Kasumi-1 (cell line): ENCODE measurements around the gene ADAMTS3.
A peak's percentile ranks its signal among the peaks of the same experiment; 100 is the strongest.

Experiments
- DNase-seq, 2 experiments: peaks; one replicate each; lab custom pipeline; 2025; lab: John Stamatoyannopoulos, UW

The ADAMTS3 gene

GRCh38 chr4:72568959-72569718 is at the start of gene ADAMTS3:
Gene ADAMTS3 (minus strand): TSS chr4:72569221. CDS start chr4:72568762, 459 bp downstream.
- peak; percentile 81 to 86 for DNase-seq

DNA sequence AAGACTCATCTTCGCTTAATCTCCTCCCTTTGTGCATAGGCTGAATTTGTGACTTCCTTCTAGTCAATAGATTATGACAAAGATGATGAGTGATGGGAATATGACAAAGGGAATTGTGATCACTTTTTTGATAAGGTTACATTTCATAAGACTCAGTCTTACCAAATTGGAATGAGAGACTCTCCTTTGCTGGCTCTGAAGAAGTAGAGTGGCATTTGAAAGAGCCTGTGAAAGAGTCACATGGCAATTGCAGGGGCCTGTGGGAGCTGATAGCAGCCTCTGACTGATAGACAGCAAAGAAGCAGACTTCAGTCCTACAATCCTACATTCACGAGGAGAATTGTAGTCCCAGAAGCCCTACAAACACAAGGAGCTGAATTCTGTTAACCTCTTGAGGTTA is 44.9 kb upstream of the ADAMTS3 start:
- no peak for DNase-seq

DNA sequence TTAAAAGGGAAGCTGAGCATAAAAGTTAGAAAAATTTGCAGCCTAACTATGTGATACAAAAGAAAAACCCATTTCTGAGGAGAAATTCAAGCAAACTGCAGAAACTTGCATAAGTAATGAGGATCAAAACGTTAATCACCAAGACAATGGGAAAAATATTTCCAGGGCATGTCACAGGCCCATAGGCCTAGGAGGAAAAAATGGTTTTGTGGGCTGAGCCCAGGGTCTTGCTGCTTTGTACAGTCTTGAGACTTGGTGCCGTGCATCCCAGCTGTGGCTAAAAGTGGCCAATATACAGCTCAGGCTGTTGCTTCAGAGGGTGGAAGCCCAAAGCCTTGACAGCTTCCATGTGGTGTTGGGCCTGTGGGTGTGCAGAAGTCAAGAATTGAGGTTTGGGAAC is 37.7 kb upstream of the ADAMTS3 start:
- no peak for DNase-seq

- no peak for DNase-seq
Measured at GRCh38 chr4:72604324-72604723, 35.3 kb upstream of the ADAMTS3 start.

DNA sequence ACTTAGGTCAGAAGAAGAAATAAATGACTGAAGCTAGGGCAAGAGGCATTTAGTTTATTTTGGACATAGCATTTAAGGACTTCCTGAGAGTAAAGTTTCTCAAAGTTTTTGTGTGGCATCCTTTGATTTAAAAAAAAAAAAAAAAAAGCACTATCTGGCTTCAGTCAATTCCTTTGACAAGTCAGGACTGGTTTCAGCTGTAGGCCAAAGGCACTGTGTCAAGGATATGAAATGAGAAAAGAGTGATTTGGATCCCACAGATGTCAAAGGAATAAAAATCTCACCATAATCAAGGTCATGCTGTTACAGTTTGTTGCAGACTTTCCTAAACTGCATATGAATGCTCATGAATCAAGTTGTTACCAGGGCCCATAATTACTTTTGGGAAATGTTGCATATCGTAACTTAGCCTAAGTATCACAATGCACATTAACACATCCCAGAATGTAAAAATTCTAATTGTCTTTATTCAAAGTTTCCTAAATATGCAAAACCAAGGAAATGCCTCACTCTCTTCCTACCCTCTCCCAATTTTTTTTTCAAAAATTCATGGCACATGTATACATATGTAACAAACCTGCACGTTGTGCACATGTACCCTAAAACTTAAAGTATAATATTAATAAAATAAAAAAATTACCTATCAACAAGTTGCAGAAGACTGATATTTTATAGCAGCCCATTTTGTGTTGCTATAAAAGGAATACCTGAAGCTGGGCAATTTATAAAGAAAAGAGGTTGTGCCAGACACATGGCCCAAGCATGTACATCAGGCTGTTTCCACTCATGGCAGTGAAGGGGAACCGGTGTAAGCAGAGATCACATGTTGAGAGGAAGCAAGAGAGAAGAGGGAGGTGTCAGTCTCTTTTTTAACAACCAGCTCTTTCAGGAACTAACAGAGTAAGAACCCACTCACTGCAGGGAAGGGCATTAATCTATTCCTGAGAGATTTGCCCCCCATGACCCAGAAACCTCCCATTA is 33.7 kb upstream of the ADAMTS3 start:
- peak in 1 of 2 experiments; percentile 3 for DNase-seq

- DNase-seq = no peak
Measured at GRCh38 chr4:72591547-72592454, 22.8 kb upstream of the ADAMTS3 start.

- no peak for DNase-seq
Measured at GRCh38 chr4:72587334-72587733, 18.3 kb upstream of the ADAMTS3 start.

- DNase-seq = no peak
Measured at GRCh38 chr4:72582853-72583252, 13.8 kb upstream of the ADAMTS3 start.

GRCh38 chr4:72577211-72577610 is 8.2 kb upstream of the ADAMTS3 start:
- no peak for DNase-seq

- DNase-seq = no peak
Measured at GRCh38 chr4:72571337-72571736, 2.3 kb upstream of the ADAMTS3 start.

GRCh38 chr4:72569719-72570235 is 756 bp upstream of the ADAMTS3 start:
- DNase-seq = peak in 1 of 2 experiments; percentile 80

GRCh38 chr4:72567821-72568675 is 973 bp downstream of the ADAMTS3 start:
- peak; percentile 91 to 94 for DNase-seq

- DNase-seq = peak; percentile 37 to 47
Measured at GRCh38 chr4:72567036-72567435, 2.0 kb downstream of the ADAMTS3 start.

GRCh38 chr4:72566464-72566972 is 2.5 kb downstream of the ADAMTS3 start:
- DNase-seq = no peak

DNA sequence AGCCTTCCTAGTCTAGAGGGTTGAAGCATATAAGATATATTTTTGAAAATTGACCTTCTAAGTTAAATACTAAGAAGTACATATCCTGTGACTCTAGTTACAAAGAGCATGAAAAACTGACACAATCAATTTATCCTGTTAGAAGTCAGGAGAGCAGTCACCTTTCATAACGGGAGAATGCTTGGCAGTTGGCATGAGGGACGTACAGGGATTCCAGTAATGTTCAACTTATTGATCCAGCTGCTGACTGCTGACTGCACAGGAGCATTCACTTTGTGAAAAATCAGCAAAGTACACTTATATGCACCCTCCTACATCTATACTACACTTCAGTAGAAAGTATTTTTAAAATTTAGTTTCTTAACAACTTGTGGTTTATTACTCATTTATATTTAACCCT is 4.2 kb downstream of the ADAMTS3 start:
- DNase-seq = no peak

DNA sequence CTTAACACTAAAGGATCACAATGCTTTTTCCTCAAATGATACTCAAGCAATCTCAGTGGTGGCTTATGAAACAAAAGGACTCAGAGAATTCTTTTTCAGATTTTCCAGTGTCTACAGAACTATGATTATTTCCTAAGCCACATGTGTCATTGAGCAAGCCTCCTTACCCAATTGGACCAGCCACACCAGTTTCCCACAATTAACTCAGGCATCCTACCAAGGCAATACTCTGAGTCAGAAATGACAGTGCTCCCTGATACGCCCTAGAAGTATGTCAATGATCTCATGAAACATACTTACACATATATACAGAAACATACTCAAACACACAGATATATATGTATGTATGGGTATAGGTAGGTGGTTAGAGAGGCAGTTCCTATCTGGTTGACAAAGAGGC is 4.8 kb downstream of the ADAMTS3 start:
- no peak for DNase-seq

DNA sequence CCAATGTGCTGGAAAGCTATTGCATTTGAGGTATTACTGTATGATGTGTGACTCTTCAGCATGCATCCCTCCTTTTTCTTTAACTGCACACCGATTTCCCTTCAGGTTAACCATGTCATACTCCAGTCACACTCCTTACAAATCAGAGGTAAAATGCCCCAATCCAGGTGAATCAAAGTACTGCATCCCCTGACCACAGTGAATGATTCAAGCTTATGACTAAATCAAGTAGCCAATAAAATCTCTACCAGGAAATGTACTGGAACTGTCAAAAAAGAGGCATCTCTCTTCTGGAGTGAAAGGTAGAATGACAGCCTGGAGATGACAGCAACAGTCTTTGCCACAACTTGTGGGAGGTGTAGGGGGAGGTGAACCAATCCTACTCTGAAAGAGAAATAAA is 10.4 kb downstream of the ADAMTS3 start:
- DNase-seq = no peak

DNA sequence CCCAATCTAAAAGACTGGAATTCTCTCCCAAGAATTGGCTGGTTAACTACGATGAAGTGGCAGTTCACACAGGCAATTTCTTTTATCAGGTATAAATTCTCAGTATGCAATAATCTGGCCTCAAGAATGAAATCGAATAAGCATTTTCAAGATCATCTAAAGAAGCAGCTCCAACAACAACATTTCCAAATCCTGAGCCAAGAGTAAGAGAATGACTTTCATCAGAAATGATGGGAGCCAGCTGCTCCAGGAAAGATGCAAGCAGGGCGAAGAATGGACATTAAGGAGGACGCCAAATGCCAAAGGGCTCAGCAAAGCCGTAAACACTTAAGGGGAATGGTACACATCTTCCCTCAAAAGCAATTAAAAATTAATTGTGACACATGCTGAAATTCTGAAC is 12.0 kb downstream of the ADAMTS3 start:
- DNase-seq = no peak

- no peak for DNase-seq
Measured at GRCh38 chr4:72555377-72555831, 13.6 kb downstream of the ADAMTS3 start.
